PC-9 (cell line): ENCODE results near the gene MBP.

Experiments used
- EZH2 ChIP-seq: fragments of 200-600 bp; sonication (generic); IDR thresholded peaks from 2 replicates; pipeline ENCODE4 v1.8.0; 2017; ENCODE audit warnings: antibody characterized with exemption, low read depth
- TF ChIP-seq, protein P1 (sequence below): fragments of 200-600 bp; sonication (generic); conservative IDR thresholded peaks from 2 replicates; pipeline ENCODE4 v1.6.1; 2017; ENCODE audit warnings: mixed run types, antibody characterized with exemption, mild to moderate bottlenecking, moderate library complexity

DNA sequence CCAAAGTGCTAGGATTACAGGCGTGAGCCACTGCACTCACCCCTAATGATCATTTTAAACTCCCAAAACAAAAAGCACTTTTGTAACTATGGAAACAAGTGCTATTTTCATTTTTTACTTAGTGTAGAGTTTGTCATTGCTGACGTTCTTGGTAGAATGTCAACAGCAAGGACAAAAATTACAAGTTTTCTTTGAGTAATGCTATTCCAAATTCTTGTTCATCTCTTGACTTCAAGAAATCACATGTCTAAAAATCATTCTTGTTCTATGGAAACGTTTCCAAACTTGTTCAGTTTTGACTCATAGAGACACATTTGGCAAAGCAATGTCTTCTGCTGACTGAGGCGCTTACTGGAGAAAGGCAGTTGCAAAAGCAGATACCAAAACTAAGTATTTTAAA is 82.6 kb downstream of the MBP start:
- TF ChIP-seq EZH2, result no peak
- TF ChIP-seq, protein P1, sequence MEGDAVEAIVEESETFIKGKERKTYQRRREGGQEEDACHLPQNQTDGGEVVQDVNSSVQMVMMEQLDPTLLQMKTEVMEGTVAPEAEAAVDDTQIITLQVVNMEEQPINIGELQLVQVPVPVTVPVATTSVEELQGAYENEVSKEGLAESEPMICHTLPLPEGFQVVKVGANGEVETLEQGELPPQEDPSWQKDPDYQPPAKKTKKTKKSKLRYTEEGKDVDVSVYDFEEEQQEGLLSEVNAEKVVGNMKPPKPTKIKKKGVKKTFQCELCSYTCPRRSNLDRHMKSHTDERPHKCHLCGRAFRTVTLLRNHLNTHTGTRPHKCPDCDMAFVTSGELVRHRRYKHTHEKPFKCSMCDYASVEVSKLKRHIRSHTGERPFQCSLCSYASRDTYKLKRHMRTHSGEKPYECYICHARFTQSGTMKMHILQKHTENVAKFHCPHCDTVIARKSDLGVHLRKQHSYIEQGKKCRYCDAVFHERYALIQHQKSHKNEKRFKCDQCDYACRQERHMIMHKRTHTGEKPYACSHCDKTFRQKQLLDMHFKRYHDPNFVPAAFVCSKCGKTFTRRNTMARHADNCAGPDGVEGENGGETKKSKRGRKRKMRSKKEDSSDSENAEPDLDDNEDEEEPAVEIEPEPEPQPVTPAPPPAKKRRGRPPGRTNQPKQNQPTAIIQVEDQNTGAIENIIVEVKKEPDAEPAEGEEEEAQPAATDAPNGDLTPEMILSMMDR, result no peak
